A549 (cell line): ENCODE measurements around the gene SUGP2. TPM values are rescaled to one million over a fixed set of nuclear protein-coding genes. Genes with fewer than 3 reads are reported as not detected.
"Not testable (repeated sequence)": the region's sequence is repeated elsewhere in the genome, so short reads cannot be mapped to it uniquely, and the experiment has no call there.

Experiments
- ATAC-seq, 2 experiments: fragments of 200-7000 bp in 1 of 2; fragments of >200 bp in 1 of 2; cut with Nextera tagmentation in 1 of 2; cut with Tn5 transposase in 1 of 2; 3 replicates each; pipeline versions ENCODE4 v1.8.0 to v1.9.1; 2018 to 2020; ENCODE audit warnings: mild to moderate bottlenecking in 1 of 2, moderate library complexity in 1 of 2
- CTCF ChIA-PET: fragments of 300-600 bp; sonication (Branson Sonifier 250); formaldehyde crosslinking; extraction: SDS; loops from one replicate; lab custom pipeline; 2021; ENCODE audit warnings: antibody characterized with exemption, inconsistent platforms; lab: Yijun Ruan, JAX
- POLR2A ChIA-PET: fragments of 350-600 bp; formaldehyde crosslinking; extraction: SDS; loops from one replicate; lab custom pipeline; 2021; ENCODE audit warnings: antibody characterized with exemption, inconsistent platforms; lab: Yijun Ruan, JAX
- DNase-seq, 2 experiments: peaks; one replicate each; pipeline versions ENCODE4 v3.0.0 to v3.0.0-alpha.2; 2011 to 2016; ENCODE audit warnings: low read depth in 1 of 2, low spot score in 1 of 2
- FAIRE-seq: peaks from 2 replicates; lab custom pipeline; 2011; peaks lifted over from hg19 to GRCh38; lab: Jason Lieb, UNC
- H3K27ac ChIP-seq, 2 experiments: fragments of >200 bp; sonication (Bioruptor Twin); formaldehyde crosslinking; 3 replicates each; pipeline ENCODE4 v1.5.1; 2016 to 2017
- H3K4me1 ChIP-seq: fragments of >200 bp; sonication (Bioruptor Twin); formaldehyde crosslinking; 3 replicates; pipeline ENCODE4 v1.6.1; 2016
- H3K4me2 ChIP-seq: fragments of >200 bp; sonication (Bioruptor Twin); formaldehyde crosslinking; 3 replicates; pipeline ENCODE4 v1.6.1; 2016
- H3K4me3 ChIP-seq: fragments of >200 bp; sonication (Bioruptor Twin); formaldehyde crosslinking; 3 replicates; pipeline ENCODE4 v1.5.1; 2016
- H3K9me3 ChIP-seq: fragments of >200 bp; sonication (Bioruptor Twin); formaldehyde crosslinking; 3 replicates; pipeline ENCODE4 v1.6.1; 2016
- BHLHE40 ChIP-seq: IDR thresholded peaks from 2 replicates; pipeline ENCODE4 v1.6.1; 2012; ENCODE audit warnings: low read depth, low read length, inconsistent platforms
- CBX8 ChIP-seq: fragments of 200-600 bp; sonication (generic); IDR thresholded peaks from 2 replicates; pipeline ENCODE4 v1.6.1; 2016
- CEBPB ChIP-seq, 2 experiments: fragments of >200 bp in 1 of 2; sonication (Bioruptor Twin) in 1 of 2; formaldehyde crosslinking in 1 of 2; IDR thresholded peaks; 2 replicates each; pipeline ENCODE4 v1.6.1; 2012 to 2016
- CTCF ChIP-seq: fragments of >200 bp; sonication (Bioruptor Twin); formaldehyde crosslinking; IDR thresholded peaks from 3 replicates; pipeline ENCODE4 v1.5.1; 2016
- E2F6 ChIP-seq: IDR thresholded peaks from 2 replicates; pipeline ENCODE4 v1.6.1; 2012; ENCODE audit warnings: low read depth, borderline replicate concordance
- EHF ChIP-seq: fragments of 250-450 bp; sonication (Bioruptor Pico); IDR thresholded peaks from 2 replicates; pipeline ENCODE4 v1.5.0; 2020; ENCODE audit warnings: mild to moderate bottlenecking
- EHMT2 ChIP-seq: fragments of 200-600 bp; sonication (generic); IDR thresholded peaks from 2 replicates; pipeline ENCODE4 v1.6.1; 2016; ENCODE audit warnings: antibody characterized with exemption, low read depth, mild to moderate bottlenecking, moderate library complexity
- ELK1 ChIP-seq: fragments of 150-350 bp; IDR thresholded peaks from 2 replicates; pipeline ENCODE4 v1.6.1; 2014; ENCODE audit warnings: low read depth, mild to moderate bottlenecking, low read length
- FOSL2 ChIP-seq, 2 experiments: fragments of 450-650 bp in 1 of 2; fragments of >200 bp in 1 of 2; sonication (Bioruptor Twin) in 1 of 2; formaldehyde crosslinking; IDR thresholded peaks; 2 replicates each; pipeline versions ENCODE4 v1.5.0 to v1.6.1; 2016 to 2020; ENCODE audit warnings: mild to moderate bottlenecking in 1 of 2, moderate library complexity in 1 of 2
- HDAC2 ChIP-seq: fragments of 200-600 bp; sonication (generic); IDR thresholded peaks from 2 replicates; pipeline ENCODE4 v1.6.1; 2016
- JUN ChIP-seq, 2 experiments: fragments of >200 bp; sonication (Bioruptor Twin); formaldehyde crosslinking; IDR thresholded peaks; 2 replicates in 1 of 2; 3 replicates in 1 of 2; pipeline ENCODE4 v1.6.1; 2016 to 2017
- JUNB ChIP-seq: fragments of >200 bp; sonication (Bioruptor Twin); formaldehyde crosslinking; IDR thresholded peaks from 2 replicates; pipeline ENCODE4 v1.6.1; 2016
- KDM1A ChIP-seq: fragments of 200-600 bp; sonication (generic); IDR thresholded peaks from 2 replicates; pipeline ENCODE4 v1.6.1; 2016; ENCODE audit warnings: low read depth, mild to moderate bottlenecking
- KDM5A ChIP-seq: fragments of 200-600 bp; sonication (generic); IDR thresholded peaks from 2 replicates; pipeline ENCODE4 v1.6.1; 2016; ENCODE audit warnings: antibody characterized with exemption, mild to moderate bottlenecking
- MYC ChIP-seq: IDR thresholded peaks from 2 replicates; pipeline ENCODE4 v1.6.1; 2012; ENCODE audit warnings: mild to moderate bottlenecking, inconsistent platforms, low read length, improper control_type of control experiment, borderline replicate concordance
- NFE2L2 ChIP-seq: fragments of 150-350 bp; conservative IDR thresholded peaks from 2 replicates; pipeline ENCODE4 v1.6.1; 2014; ENCODE audit warnings: low read length
- NR3C1 ChIP-seq: fragments of >200 bp; sonication (Bioruptor Twin); formaldehyde crosslinking; IDR thresholded peaks from 3 replicates; pipeline ENCODE4 v1.6.1; 2017
- PBX3 ChIP-seq: IDR thresholded peaks from 2 replicates; pipeline ENCODE4 v1.6.1; 2012
- PHF8 ChIP-seq: fragments of 200-600 bp; sonication (generic); IDR thresholded peaks from 2 replicates; pipeline ENCODE4 v1.6.1; 2016; ENCODE audit warnings: low read depth, mild to moderate bottlenecking, antibody characterized with exemption, moderate library complexity, borderline replicate concordance
- RARB ChIP-seq: fragments of 250-450 bp; sonication (Bioruptor Pico); IDR thresholded peaks from 2 replicates; pipeline ENCODE4 v1.8.0; 2021; ENCODE audit warnings: mild to moderate bottlenecking, moderate library complexity
- RFX5 ChIP-seq: fragments of 450-650 bp; IDR thresholded peaks from 2 replicates; pipeline ENCODE4 v1.7.1; 2014; ENCODE audit warnings: antibody characterized with exemption, mild to moderate bottlenecking, moderate library complexity
- TFCP2L1 ChIP-seq: fragments of 250-450 bp; sonication (Bioruptor Pico); IDR thresholded peaks from 2 replicates; pipeline ENCODE4 v1.5.0; 2021; ENCODE audit warnings: mild to moderate bottlenecking
- ZFP36 ChIP-seq: fragments of 450-650 bp; IDR thresholded peaks from 2 replicates; pipeline ENCODE4 v1.6.1; 2014; ENCODE audit warnings: borderline replicate concordance; ENCODE audit not compliant: partially characterized antibody
- ZNF302 ChIP-seq: fragments of 250-450 bp; sonication (Bioruptor Pico); IDR thresholded peaks from 2 replicates; pipeline ENCODE4 v1.9.0; 2021; ENCODE audit warnings: inconsistent platforms, mild to moderate bottlenecking, moderate library complexity
- ZSCAN20 ChIP-seq: fragments of 250-450 bp; sonication (Bioruptor Pico); IDR thresholded peaks from 2 replicates; pipeline ENCODE4 v1.8.0; 2022; ENCODE audit warnings: mild to moderate bottlenecking, moderate library complexity
- WGBS: methylation state at CpG from one replicate; pipeline ENCODE4 v1.1.6; 2017; ENCODE audit errors: missing lambda C conversion rate; 5-methylcytosine and 5-hydroxymethylcytosine counted together
- polyA plus RNA-seq, 4 experiments: library from polyadenylated mRNA; depleted of rRNA in 3 of 4; stranded (reverse); fragments of >200 nt; fragmentation: RNase III in 1 of 4; extraction: RNeasy Plus Mini Kit Qiagen cat#74134 plus additional on column Dnase treatment in 1 of 4; gene quantifications; 2 replicates in 3 of 4; 3 replicates in 1 of 4; pipeline ENCODE4 v1.2.3, GENCODE V29; 2011 to 2017

Gene SUGP2
- polyA plus RNA-seq, 2 of the 4 experiments (the other 2 are of a cell fraction): 42.4 to 43.9 TPM

GRCh38 chr19:18954094-18954493 is 79.2 kb downstream of the SUGP2 start:
- TF ChIP-seq EHMT2: no peak
- no peak for TF ChIP-seq CBX8
- TF ChIP-seq EHF (CRISPR knock-in tag): no peak
- no peak for TF ChIP-seq RARB
- TF ChIP-seq TFCP2L1: no peak
- no peak for TF ChIP-seq MYC
- Histone ChIP-seq H3K4me3 (no peak overlapping the region), H3K9me3 (no peaks in the 10 kb centered on the region), H3K27ac (no peak overlapping the region), H3K4me2 (no peak overlapping the region), H3K4me1 (0 out of 3 replicates have a peak, but pooled peaks cover 2% of the 10 kb centered on the region)
- DNase-seq (no peak), ATAC-seq (no peak), FAIRE-seq (no peak)
- ChIA-PET POLR2A (no interaction called here), CTCF (no interaction called here)
- WGBS: 52% methylated on average over 3 of the region's 3 CpGs

- ATAC-seq, DNase-seq, POLR2A ChIA-PET, H3K4me3 ChIP-seq, FAIRE-seq, H3K4me2 ChIP-seq, CTCF ChIA-PET, H3K9me3 ChIP-seq, H3K4me1 ChIP-seq, H3K27ac ChIP-seq: not testable (repeated sequence)
- 70% methylated on average over 15 of the region's 17 CpGs for WGBS
- TF ChIP-seq CEBPB (IDR thresholded peaks at IDR 0.05): 0 out of 4 replicates have a peak, but pooled peaks of 1 of the 2 experiments have one; percentile 12
These were observed 80.8 kb downstream of the SUGP2 start for GRCh38 chr19:18952364-18953003.

GRCh38 chr19:18951721-18952281 is 81.5 kb downstream of the SUGP2 start:
- DNase-seq: peak in 1 of 2 experiments; percentile 24
- POLR2A ChIA-PET: no interaction called here
- TF ChIP-seq PBX3 (no peak), KDM5A (no peak), KDM1A (0 out of 2 replicates have a peak, but pooled peaks have one; percentile 43), ZFP36 (peak; percentile 75), ZNF302 (CRISPR knock-in tag) (no peak)
- H3K4me1 ChIP-seq: 0 out of 3 replicates have a peak, but pooled peaks cover 2% of the 10 kb centered on the region
- H3K4me2 ChIP-seq: no peak overlapping the region
- CTCF ChIA-PET: interaction anchor here (5.1 kb wide), 1 partner anchor 35 kb away, joined by 26 read pairs; no protein-coding TSS in a partner anchor
- H3K27ac ChIP-seq: no peak overlapping the region; a peak in 1 of 6 replicates
- no peak overlapping the region for H3K4me3 ChIP-seq
- WGBS: 62% methylated on average over 6 of the region's 7 CpGs
- no peaks in the 10 kb centered on the region for H3K9me3 ChIP-seq
- peak; percentile 47 to 54; a peak in 2 of 6 replicates for ATAC-seq
- FAIRE-seq: no peak

GRCh38 chr19:18949858-18950257 is 83.5 kb downstream of the SUGP2 start:
- CTCF ChIA-PET: interaction anchor here (0.6 to 5.1 kb wide), 3 partner anchors 37 to 178 kb away, joined by 3 to 26 read pairs (median 4); no protein-coding TSS in a partner anchor
- FAIRE-seq: no peak

More at GRCh38 chr19:18949858-18950257, 83.5 kb downstream of the SUGP2 start:
- TF ChIP-seq HDAC2 (no peak), TFCP2L1 (no peak), NFE2L2 (no peak), NR3C1 (no peak), BHLHE40 (no peak), JUNB (no peak), EHF (CRISPR knock-in tag) (no peak), JUN (IDR thresholded peaks at IDR 0.05) (no peak), ELK1 (no peak), PHF8 (no peak), RFX5 (no peak), ZSCAN20 (no peak), CTCF (no peak), E2F6 (no peak), KDM5A (no peak), FOSL2 (IDR thresholded peaks at IDR 0.05) (no peak), FOSL2 (CRISPR knock-in tag; IDR thresholded peaks at IDR 0.05) (no peak), MYC (no peak)
- POLR2A ChIA-PET: no interaction called here
- no peak overlapping the region for H3K4me3 ChIP-seq
- DNase-seq (no peak), ATAC-seq (no peak)
- H3K9me3 ChIP-seq: no peaks in the 10 kb centered on the region
- no peak overlapping the region for H3K27ac ChIP-seq
- no peak overlapping the region for H3K4me2 ChIP-seq
- WGBS: 95% methylated on average over 3 of the region's 3 CpGs
- 0 out of 3 replicates have a peak, but pooled peaks cover 2% of the 10 kb centered on the region for H3K4me1 ChIP-seq
